Gastroesophageal sphincter (tissue), 4 donors: ENCODE results near the gene TGFB1. TPM values are rescaled to one million over a fixed set of nuclear protein-coding genes. Genes with fewer than 3 reads are reported as not detected.
A peak's percentile ranks its signal among the peaks of the same experiment; 100 is the strongest.

ENCODE experiments used
- ATAC-seq: fragments of 150-250 bp; one replicate; pipeline ENCODE4 v1.9.1; 2016; ENCODE audit warnings: mild to moderate bottlenecking, moderate library complexity
- H3K27ac ChIP-seq, 4 donors: fragments of 200-600 bp; sonication (generic) in 3 of 4; 1 replicate in 3 of 4; 2 replicates in 1 of 4; pipeline ENCODE4 v1.5.1; 2016 to 2019
- H3K27me3 ChIP-seq: fragments of 200-600 bp; sonication (generic); one replicate; pipeline ENCODE4 v1.5.1; 2019
- H3K36me3 ChIP-seq, 2 donors: fragments of 200-600 bp; sonication (generic); one replicate each; pipeline ENCODE4 v1.5.1; 2019; ENCODE audit warnings: control low read depth in 1 of 2
- H3K4me1 ChIP-seq, 3 donors: fragments of 200-600 bp; sonication (generic); 1 replicate in 2 of 3; 2 replicates in 1 of 3; pipeline ENCODE4 v1.5.1; 2016 to 2019; ENCODE audit warnings: control low read depth in 2 of 3
- H3K4me3 ChIP-seq, 2 donors: fragments of 200-600 bp; sonication (generic); one replicate each; pipeline ENCODE4 v1.5.1; 2019; ENCODE audit warnings: mild to moderate bottlenecking in 1 of 2, moderate library complexity in 1 of 2
- H3K9me3 ChIP-seq, 3 donors: fragments of 200-600 bp; sonication (generic); one replicate each; pipeline ENCODE4 v1.5.1; 2017 to 2019; ENCODE audit warnings: control low read depth in 2 of 3
- EP300 ChIP-seq: sonication (generic); formaldehyde crosslinking; IDR thresholded peaks from one replicate; pipeline ENCODE4 v1.6.1; 2017; ENCODE audit warnings: antibody characterized with exemption, mild to moderate bottlenecking
- POLR2A ChIP-seq, 2 donors: fragments of 450-650 bp; IDR thresholded peaks; one replicate each; pipeline ENCODE4 v1.6.1; 2017; ENCODE audit warnings: antibody characterized with exemption in 2 of 2, mild to moderate bottlenecking in 2 of 2, moderate library complexity in 1 of 2
- POLR2AphosphoS5 ChIP-seq: sonication (generic); formaldehyde crosslinking; IDR thresholded peaks from one replicate; pipeline ENCODE4 v1.6.1; 2017; ENCODE audit warnings: antibody characterized with exemption
- WGBS, 2 donors: methylation state at CpG; one replicate each; pipeline ENCODE4 v1.1.5; 2018; ENCODE audit warnings: low coverage in 1 of 2; 5-methylcytosine and 5-hydroxymethylcytosine counted together
- total RNA-seq, 4 donors: library from RNA; depleted of rRNA; stranded (reverse); fragments of >200 nt; gene quantifications; one replicate each; pipeline ENCODE4 v1.1.0, GENCODE V29; 2016
- TF ChIP-seq, protein P1 (sequence below), 4 experiments: fragments of 200-600 bp in 2 of 4; fragments of 450-650 bp in 2 of 4; sonication (generic) in 1 of 4; IDR thresholded peaks; one replicate each; pipeline ENCODE4 v1.5.1; 2017 to 2019; ENCODE audit warnings: antibody characterized with exemption in 4 of 4, mild to moderate bottlenecking in 2 of 4, moderate library complexity in 2 of 4

The TGFB1 gene
- total RNA-seq, 4 donors from 2014 or later = 12.9 to 39.3 (median 22.1) TPM

DNA sequence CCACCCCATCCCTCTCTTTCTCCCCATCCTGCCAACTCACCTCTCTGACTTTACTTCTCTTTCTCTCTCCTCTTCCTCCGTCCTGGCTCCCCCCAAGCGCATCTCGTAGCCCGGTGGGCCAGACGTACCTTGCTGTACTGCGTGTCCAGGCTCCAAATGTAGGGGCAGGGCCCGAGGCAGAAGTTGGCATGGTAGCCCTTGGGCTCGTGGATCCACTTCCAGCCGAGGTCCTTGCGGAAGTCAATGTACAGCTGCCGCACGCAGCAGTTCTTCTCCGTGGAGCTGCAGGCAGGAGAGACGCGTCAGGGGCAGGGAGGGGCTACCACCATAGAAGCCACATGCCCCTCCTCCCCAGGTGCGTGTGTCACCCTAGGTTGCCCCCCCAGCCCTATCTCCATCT is 21.7 kb downstream of the TGFB1 start:
- Histone ChIP-seq H3K36me3 (peaks cover 0 to 84% of the 10 kb centered on the region in 2 donors), H3K4me1 (peaks cover 0 to 26% (median 14%) of the 10 kb centered on the region in 3 donors), H3K4me3 (no peak overlapping the region), H3K27ac (no peak overlapping the region), H3K27me3 (no peaks in the 10 kb centered on the region), H3K9me3 (no peaks in the 10 kb centered on the region)
- WGBS, 2 donors = 76 to 94% methylated on average over 5 to 7 of the region's 16 CpGs
- TF ChIP-seq, protein P1, sequence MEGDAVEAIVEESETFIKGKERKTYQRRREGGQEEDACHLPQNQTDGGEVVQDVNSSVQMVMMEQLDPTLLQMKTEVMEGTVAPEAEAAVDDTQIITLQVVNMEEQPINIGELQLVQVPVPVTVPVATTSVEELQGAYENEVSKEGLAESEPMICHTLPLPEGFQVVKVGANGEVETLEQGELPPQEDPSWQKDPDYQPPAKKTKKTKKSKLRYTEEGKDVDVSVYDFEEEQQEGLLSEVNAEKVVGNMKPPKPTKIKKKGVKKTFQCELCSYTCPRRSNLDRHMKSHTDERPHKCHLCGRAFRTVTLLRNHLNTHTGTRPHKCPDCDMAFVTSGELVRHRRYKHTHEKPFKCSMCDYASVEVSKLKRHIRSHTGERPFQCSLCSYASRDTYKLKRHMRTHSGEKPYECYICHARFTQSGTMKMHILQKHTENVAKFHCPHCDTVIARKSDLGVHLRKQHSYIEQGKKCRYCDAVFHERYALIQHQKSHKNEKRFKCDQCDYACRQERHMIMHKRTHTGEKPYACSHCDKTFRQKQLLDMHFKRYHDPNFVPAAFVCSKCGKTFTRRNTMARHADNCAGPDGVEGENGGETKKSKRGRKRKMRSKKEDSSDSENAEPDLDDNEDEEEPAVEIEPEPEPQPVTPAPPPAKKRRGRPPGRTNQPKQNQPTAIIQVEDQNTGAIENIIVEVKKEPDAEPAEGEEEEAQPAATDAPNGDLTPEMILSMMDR (IDR thresholded peaks at IDR 0.05) = no peak
- TF ChIP-seq POLR2A (IDR thresholded peaks at IDR 0.05) (no peak), EP300 (no peak), POLR2AphosphoS5 (no peak)
- no peak for ATAC-seq

DNA sequence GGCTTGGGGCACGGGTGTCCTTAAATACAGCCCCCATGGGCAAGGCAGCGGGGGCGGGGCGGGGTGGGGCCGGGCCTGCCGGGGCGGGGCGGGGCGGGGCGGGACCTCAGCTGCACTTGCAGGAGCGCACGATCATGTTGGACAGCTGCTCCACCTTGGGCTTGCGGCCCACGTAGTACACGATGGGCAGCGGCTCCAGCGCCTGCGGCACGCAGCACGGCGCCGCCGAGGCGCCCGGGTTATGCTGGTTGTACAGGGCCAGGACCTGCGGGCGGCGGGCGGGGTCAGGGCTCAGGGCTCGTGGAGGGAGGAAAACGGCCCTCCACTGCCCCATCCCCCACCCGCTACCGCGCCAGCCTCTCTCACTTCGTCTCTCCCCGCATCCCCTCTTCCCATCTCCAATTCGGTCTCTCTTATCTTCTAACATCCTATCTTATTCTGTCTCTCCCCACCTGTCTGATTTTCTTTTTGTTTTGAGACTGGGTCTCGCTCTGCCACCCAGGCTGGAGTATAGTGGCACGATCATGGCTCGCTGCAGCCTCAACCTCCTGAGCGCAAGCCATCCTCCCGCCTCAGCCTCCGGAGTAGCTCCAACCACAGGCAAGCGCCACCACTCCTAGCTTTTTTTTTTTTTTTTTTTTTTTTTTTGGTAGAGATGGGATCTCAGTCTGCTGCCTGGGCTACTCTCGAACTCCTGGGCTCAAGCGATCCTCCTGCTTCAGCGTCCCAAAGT is 22.6 kb downstream of the TGFB1 start:
- ATAC-seq = no peak
- Histone ChIP-seq H3K4me3 (no peak overlapping the region), H3K36me3 (peaks cover 0 to 77% of the 10 kb centered on the region in 2 donors), H3K4me1 (peaks cover 0 to 35% (median 21%) of the 10 kb centered on the region in 3 donors), H3K27ac (no peak overlapping the region), H3K27me3 (no peaks in the 10 kb centered on the region), H3K9me3 (no peaks in the 10 kb centered on the region)
- TF ChIP-seq, protein P1 (IDR thresholded peaks at IDR 0.05) = no peak
- no peak for TF ChIP-seq POLR2A (IDR thresholded peaks at IDR 0.05)
- no peak for TF ChIP-seq EP300
- no peak for TF ChIP-seq POLR2AphosphoS5
- WGBS, 2 donors = 73 to 83% methylated on average over 14 to 18 of the region's 47 CpGs

DNA sequence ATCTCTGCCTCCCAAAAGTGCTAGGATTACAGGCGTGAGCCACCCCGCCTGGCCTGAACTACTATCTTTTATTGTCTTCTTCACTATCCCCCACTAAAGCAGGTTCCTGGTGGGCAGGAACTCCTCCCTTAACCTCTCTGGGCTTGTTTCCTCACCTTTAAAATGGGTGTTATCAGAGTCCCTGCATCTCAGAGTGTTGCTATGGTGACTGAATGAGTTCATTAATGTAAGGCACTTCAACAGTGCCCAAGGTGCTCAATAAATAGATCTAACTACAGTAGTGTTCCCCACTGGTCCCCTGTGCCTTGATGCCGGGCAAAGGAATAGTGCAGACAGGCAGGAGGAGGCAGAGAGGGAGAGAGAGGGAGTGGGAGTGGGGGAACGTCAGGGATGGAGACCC is 23.2 kb downstream of the TGFB1 start:
- no peaks in the 10 kb centered on the region for H3K27me3 ChIP-seq
- TF ChIP-seq, protein P1 (IDR thresholded peaks at IDR 0.05) = no peak
- TF ChIP-seq POLR2AphosphoS5 = no peak
- no peak for TF ChIP-seq EP300
- no peak for TF ChIP-seq POLR2A (IDR thresholded peaks at IDR 0.05)

DNA sequence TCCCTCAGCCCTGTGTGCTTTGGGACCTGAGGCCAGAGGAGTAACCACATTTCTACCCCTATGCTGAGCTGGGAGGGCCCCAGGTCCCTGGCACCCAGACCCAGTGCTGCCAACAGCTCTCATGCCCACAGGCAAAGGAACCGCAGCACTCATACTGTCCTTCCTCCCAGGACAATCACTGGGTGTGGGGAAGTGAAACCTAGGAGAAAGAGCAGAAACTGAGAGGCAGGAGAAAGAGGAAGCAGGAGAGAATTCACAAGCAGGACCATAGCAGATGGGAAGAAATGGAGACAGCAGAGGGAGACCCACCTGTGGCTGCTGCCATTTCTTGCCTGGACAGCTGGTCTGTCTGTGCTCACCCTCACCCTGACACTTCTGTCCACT is 24.9 kb downstream of the TGFB1 start:
- 78 to 100% methylated on average over 1 of the region's 1 CpG for WGBS, 2 donors
- peaks cover 2 to 58% (median 44%) of the 10 kb centered on the region in 3 donors for H3K4me1 ChIP-seq
- H3K4me3 ChIP-seq = no peak overlapping the region
- no peaks in the 10 kb centered on the region for H3K9me3 ChIP-seq
- no peaks in the 10 kb centered on the region for H3K27me3 ChIP-seq
- H3K36me3 ChIP-seq = peaks cover 0 to 55% of the 10 kb centered on the region in 2 donors
- no peak for ATAC-seq
- TF ChIP-seq, protein P1 (IDR thresholded peaks at IDR 0.05) = no peak
- TF ChIP-seq POLR2A (IDR thresholded peaks at IDR 0.05) = no peak
- no peak for TF ChIP-seq EP300
- TF ChIP-seq POLR2AphosphoS5 = no peak
- H3K27ac ChIP-seq = peak overlapping the region in 3 of 4 donors; percentile 77 to 90 (median 84)

More for the DNA sequence above, 23.2 kb downstream of the TGFB1 start:
- Histone ChIP-seq H3K36me3 (peaks cover 0 to 71% of the 10 kb centered on the region in 2 donors), H3K4me3 (no peak overlapping the region), H3K9me3 (no peaks in the 10 kb centered on the region), H3K4me1 (peaks cover 0 to 41% (median 28%) of the 10 kb centered on the region in 3 donors), H3K27ac (no peak overlapping the region)
- no peak for ATAC-seq
- WGBS, 2 donors = 86 to 100% methylated on average over 2 of the region's 4 CpGs
